Measurements from ENCODE around the gene CDKN2B.

CDKN2B gene

DNA sequence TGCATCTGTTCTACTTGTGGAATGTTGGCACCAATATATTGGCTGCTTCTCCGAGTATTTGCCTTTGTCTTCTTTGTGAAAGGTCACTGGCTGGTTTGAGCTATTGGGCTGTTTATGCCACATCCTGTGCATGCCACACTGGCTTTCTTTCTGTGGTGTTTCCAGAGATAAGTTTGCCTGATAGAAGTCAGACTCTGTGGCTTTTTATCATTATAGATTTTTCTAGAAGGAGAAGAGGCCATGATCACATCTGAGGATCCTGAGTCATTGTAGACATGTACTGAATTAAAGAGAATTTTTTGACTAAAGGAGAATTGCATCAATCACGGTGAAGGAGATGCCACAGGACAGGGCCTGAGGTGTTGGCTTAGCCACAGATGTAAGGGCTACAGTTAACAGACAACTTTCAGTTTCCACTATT is 26.5 kb upstream of the CDKN2B start:
- no peak for DNase-seq (ENCODE audit: low read depth in 2 of 2)

DNA sequence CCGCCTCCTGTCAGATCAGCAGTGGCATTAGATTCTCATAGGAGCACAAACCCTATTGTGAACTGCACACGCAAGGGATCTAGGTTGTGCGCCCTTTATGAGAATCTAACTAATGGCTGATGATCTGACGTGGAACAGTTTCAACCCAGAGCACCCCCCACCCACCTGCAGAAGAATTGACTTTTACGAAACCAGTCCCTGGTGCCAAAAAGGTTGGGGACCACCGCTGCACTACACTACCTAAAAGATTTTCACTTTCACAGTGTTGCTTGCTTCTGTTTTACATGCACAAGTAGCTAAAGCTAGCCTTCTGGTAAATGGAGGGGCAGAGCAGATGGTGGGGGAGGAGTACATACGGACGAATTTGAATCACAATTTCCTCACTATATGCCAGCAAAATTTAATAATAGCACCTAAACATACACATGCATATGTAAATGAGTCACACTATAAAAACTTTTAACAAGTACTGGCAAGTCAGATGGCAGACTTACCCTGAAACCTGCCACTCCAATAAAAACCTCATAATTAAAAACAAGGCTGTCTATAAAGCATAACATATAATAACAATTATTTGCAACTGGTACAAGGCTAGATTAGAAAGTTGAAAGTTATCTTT is 24.0 kb upstream of the CDKN2B start:
- no peak for DNase-seq (ENCODE audit: low read depth in 2 of 2)

DNA sequence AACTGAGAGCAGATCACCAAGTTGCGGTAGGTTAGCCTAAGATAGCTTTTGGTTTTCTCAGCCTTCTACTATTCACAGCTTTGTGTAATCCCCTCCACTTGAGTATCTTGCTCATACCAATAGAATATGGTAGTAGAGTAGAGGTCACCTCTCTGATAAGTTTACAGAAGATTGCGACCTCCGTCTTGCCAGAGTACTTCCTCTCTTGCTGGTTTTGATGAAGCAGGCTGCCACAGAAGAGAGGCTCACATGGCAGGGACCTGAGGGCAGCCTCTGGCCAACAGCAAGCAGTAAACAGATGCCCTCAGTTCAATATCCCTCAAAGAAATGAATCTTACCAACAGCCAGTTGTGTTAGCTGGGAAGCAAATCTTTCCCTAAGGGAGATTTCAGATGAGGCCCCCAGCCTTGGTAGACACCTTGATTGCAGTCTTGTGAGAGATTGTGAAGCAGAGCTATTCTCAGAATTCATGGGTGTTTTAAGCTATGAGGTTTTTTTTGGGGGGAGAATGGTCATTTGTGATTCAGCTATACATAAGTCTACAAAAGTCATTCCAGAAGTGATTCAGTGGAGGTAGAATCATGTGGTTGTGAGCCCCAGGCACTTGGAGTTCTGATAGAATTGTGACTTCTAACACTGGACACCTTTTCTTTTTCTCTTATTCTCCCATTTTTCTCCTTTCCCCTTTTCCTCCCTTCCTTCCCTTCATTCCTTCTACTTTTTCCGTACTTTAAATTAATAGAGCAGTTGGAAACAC is 22.7 kb upstream of the CDKN2B start:
- no peak for DNase-seq (ENCODE audit: low read depth in 2 of 2)

GRCh38 chr9:22030101-22030598 is 21.0 kb upstream of the CDKN2B start:
- DNase-seq (ENCODE audit: low read depth in 2 of 2) = no peak

DNA sequence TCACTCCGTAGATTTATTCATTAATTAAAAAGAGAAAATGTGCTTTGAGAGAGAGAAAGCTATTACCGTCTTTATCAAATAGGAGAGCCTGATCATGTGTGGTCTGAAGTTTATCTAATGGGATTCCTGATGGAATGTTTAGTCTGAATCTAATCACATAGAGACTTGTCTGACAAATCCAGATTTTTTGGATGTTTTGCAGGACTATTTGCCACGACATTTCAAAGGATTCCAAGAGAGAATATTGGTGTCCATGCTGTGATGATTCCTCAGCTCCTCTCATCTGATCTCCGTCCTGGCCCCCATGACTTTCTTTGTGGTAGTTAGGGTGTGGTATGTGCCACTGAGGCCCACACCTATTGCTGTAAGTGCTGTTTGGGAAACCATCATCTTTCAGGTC is 20.1 kb upstream of the CDKN2B start:
- DNase-seq (ENCODE audit: low read depth in 2 of 2) = no peak

DNA sequence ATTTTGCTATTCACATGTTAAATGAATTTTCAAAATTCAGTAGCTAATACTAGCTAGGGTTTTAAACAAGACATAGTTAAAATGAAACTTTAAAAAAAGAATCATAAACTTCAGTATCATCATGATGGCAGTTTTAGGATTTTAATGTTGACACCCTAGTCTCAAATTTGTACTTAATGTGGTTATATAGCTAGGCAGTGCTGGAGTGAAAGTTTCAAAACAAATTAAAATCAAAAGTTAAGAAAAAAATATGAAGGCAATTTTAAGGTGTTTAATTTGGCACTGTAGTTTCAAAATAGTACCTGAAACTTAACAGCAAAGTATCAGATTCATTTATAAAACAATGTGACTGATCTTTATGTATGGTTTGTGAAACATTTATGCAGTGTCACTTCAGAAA is 19.3 kb upstream of the CDKN2B start:
- no peak for DNase-seq (ENCODE audit: low read depth in 2 of 2)

DNA sequence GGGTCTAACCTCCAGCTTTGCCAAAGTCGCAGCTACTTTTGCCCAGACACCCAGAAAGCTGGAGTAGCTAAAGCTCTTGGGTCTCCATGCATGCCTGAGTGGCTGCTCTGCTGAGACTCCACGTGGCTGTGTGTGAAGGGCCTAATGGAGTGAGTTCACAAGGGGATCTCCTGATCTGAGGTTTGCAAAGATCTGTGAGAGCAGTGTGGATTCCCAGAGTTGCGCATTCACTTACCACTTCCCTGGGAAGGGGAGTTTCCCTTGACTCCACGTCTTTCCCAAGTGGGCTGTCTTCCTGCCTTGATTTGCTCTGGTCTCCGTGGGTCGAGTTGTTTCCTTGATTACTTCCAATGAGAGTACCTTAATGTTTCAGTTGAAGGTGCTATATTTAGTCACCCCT is 17.6 kb upstream of the CDKN2B start:
- no peak for DNase-seq (ENCODE audit: low read depth in 2 of 2)

GRCh38 chr9:22022396-22022795 is 13.3 kb upstream of the CDKN2B start:
- DNase-seq (ENCODE audit: low read depth in 2 of 2) = no peak

GRCh38 chr9:22010866-22011625 is 1.9 kb upstream of the CDKN2B start:
- no peak for DNase-seq (ENCODE audit: low read depth in 2 of 2)

GRCh38 chr9:22009506-22009867 is 382 bp upstream of the CDKN2B start:
- DNase-seq (ENCODE audit: low read depth in 2 of 2) = no peak

DNA sequence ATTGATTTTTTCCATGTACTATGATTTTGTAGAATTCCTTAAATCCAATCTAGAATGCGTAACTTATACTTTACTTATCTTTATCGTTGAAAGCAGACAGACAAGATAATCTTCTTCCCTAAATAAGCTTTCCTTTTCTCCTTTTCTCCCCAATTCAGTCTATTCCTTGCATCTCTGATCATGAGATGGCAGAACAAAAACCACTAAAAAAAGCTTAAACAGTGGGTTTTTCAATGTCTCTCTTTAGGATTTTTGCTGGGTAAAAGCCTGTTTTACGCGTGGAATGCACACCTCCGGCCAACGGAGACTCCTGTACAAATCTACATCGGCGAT is 755 bp downstream of the CDKN2B start:
- no peak for DNase-seq (ENCODE audit: low read depth in 2 of 2)

DNA sequence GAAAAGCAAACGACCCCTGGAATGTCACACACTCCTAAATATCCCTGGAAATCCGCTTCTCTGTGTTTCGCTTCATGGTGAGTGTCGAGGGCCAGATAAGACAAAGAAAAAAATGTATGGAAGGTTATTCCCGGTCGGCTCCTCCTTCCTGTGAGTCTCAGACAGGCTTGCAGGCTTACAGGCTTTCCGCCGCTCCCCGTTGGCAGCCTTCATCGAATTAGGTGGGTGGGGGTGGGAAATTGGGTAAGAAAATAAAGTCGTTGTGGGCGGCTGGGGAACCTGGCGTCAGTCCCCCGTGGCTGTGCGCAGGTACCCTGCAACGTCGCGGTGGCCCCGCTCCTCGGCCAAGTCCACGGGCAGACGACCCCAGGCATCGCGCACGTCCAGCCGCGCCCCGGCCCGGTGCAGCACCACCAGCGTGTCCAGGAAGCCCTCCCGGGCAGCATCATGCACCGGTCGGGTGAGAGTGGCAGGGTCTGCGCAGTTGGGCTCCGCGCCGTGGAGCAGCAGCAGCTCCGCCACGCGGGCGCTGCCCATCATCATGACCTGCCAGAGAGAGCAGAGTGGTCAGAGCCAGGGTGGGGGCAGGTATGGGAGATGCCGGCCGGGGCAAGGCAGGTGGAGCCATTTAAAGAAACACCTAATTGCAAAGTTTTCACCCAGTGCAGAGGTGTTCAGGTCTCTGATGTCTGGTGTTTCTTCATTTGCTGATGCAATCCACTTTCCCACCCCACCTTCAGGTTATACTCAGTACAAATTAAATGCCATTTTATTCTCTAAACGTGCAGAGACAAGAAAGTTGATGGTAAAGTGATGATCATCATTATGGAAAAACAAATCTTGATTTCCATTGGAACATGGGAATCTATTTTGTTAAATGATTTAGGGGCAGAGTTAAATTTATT is 3.2 kb downstream of the CDKN2B start:
- no peak for DNase-seq (ENCODE audit: low read depth in 2 of 2)

- DNase-seq (ENCODE audit: low read depth in 2 of 2) = no peak
Observed at GRCh38 chr9:22005021-22005701, 3.9 kb downstream of the CDKN2B start.

DNA sequence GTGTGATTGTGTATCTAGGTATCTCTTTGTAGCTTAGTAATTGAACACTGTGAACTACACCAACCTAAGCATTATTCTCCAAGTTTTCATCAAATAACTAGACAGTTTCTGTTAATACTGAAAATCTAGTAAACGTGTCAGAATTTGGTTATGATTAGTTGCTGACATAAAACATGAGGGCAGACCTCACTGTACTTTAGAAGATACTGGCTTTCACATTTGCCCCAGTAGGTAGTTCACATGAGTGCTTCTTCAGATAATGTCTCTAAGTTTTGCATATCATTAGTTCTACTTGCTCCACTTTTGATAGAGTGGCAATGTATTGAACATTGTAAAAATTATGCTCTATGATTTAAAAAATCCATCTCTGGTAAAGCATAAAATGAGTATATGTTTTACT is 7.1 kb downstream of the CDKN2B start:
- no peak for DNase-seq (ENCODE audit: low read depth in 2 of 2)

- DNase-seq (ENCODE audit: low read depth in 2 of 2) = no peak
Observed at GRCh38 chr9:21998026-21998425, 11.1 kb downstream of the CDKN2B start.

GRCh38 chr9:21997480-21997879 is 11.6 kb downstream of the CDKN2B start:
- no peak for DNase-seq (ENCODE audit: low read depth in 2 of 2)

DNA sequence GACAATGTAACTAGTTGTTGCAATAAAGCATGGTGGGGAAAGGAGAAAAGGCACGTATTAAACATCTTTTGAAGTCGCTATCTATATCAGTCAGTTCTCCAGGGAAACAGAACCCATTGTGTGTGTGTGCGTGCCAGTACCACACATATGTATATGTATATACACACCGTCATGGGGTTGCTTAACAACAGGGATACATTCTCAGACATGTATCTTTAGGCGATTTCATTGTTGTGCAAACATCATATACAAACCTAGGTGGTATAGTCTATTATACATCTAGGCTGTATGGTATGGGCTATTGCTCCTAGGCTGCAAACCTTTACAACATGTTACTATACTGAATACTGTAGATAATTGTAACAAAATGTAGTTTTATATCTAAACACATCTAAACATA is 12.2 kb downstream of the CDKN2B start:
- no peak for DNase-seq (ENCODE audit: low read depth in 2 of 2)

DNA sequence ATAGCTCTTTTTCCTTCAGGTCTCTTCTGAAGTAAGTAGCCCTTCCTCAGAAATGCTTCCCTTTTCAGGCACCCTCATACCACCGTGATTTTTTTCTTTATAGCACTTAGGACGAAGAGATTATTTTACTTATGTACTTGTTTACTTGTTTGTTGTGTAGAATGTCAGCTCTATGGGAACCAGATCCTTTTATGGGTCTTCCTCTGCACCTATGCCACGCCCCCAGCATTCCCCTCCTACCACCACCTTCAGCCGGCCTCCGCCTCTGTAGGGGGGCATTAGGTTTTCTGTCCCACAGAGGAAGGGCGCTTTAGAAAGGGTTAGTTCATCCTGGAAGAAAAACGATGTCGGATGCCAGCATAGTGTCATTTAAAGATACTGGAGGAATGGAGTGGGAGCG is 12.7 kb downstream of the CDKN2B start:
- DNase-seq (ENCODE audit: low read depth in 2 of 2) = no peak

DNA sequence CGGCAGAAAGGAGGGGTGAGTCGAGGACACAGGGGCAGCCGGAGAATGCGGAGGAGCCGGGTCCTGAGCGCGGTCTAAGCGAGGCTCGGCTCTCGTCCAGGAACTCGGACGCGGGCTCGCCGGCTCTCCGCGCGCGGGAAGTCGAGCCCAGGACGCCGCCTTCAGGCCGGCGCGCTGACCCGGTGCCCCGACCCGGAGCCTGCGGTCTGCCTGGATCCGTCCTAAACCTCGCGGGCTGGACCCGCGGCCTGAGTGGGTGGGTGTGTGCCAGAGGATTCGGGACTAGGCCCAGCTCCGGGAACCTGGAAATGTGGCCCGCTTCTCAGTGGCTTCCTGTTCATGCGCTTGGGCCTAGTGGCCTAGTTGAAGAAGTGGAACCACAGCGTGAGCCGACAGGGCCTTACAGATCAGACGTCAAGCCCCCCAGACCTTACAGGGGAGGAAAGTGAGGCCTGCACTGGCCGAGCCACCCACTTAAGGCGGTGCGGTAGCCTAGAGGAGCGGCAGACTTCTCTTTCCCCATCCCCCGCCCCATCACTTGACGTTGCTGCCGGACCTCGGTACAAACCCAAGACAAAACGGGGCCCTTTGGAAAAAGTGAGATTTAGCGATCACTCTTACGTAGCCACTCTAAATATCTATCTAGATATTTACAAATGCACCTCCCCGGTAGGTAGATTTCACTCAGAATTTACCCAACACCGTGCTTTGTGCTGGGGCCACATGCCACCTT is 13.3 kb downstream of the CDKN2B start:
- no peak for DNase-seq (ENCODE audit: low read depth in 2 of 2)

DNA sequence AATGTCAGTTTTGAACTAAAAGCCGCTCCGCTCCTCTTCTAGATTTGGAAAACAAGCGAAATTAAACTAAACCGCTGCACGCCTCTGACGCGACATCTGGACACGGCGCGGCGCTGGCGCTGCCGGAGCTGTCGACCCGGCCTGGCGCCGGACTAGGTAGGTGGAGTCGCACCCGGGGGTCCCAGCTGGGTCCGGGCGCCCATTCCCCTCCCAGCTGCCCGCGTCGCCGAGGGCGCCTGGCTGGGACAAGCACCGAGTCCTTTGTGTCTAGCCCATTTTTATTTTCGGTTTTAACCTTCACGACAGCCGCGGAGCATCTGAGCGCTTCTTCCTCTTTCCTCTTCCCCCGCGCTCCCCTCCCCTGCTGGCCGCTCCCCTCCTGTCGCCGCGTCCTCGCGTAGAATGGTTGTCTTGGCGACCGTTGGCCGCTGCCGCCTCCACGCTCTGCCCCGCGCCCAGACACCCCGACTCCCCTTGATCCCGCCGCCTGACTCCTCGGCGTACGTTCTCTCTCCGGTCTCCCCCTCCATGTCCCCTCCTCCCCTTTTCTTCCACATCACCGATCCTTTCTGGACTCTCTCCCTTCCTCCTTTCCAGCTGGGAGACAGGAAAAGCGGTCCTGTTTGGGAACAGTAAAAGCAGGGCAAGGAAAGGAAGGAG is 14.0 kb downstream of the CDKN2B start:
- DNase-seq (ENCODE audit: low read depth in 2 of 2) = peak in 1 of 2 donors; percentile 51
